DMS153 treated with DMSO at 0.1 percent for 48 hours (cell line): ENCODE data around the gene GOLGA6D.
"Not testable (repeated sequence)": the region's sequence is repeated elsewhere in the genome, so short reads cannot be mapped to it uniquely, and the experiment has no call there.

Experiments
- DNase-seq: peaks from one replicate; lab custom pipeline; 2025; ENCODE audit not compliant: unreplicated experiment; lab: John Stamatoyannopoulos, UW

The GOLGA6D gene

DNA sequence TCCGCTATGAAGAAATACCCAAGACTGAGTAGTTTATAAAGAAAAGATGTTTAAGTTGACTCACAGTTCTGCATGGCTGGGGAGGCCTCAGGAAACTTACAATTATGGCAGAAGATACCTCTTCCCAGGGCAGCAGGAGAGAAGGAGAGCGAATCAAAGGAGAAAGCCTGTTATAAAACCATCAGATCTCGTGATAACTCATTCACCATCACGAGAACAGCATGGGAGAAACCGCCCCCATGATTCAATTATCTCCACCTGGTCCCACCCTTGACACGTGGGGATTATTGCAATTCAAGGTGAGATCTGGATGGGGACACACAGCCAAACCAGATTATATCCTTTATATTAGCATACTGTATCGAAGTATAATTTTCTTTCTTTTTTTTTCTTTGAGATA lies 49.5 kb downstream of the GOLGA6D start:
- DNase-seq = not testable (repeated sequence)

DNA sequence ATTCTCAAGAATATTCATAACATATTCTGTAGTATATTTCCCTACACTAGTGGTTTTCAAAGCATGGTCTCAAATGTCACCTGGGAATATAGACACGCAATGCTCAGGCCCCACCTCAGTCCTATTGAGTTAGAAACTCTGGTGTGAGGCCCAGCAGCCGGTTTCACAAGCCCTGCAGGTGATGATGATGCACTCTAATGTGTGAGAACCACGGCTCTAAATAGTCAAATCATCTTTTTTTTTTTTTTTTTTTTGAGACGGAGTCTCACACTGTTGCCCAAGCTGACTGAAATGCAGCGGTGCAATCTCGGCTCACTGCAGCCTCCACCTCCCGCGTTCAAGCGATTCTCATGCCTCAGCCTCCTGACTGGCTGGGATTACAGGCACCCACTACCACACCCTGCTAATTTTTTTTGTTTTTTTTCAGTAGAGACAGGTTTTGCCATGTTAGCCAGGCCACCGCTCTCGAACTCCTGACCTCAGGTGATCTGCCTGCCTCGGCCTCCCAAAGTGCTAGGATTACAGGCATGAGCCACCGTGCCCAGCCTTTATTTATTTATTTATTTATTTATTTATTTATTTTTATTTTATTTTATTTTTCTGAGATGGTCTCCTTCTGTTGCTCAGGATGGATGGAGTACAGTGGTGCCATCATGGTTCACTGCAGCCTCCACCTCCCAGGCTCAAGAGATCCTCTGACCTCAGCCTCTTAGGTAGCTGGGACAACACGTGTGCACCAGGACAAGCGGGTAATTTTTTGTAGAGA lies 51.2 kb downstream of the GOLGA6D start:
- DNase-seq = not testable (repeated sequence)

DNA sequence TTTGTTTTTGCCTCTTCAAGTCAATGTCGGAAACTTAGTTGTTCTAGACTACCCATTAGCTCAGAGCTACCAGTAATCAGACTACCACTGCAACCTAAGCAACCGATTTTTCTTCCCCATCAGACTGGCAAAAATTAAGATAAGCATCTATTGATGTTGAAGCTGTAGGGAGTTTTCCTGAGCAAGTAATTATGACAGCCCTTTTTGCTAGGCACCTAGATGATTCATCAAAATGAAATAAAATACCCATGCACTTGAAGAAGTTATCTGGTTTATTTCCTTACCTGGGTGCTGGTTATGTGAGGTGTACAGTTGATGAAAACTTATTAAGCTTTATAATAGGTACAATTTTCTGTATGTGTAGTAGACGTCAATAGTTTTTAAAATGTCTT lies 52.7 kb downstream of the GOLGA6D start:
- DNase-seq = no peak

DNA sequence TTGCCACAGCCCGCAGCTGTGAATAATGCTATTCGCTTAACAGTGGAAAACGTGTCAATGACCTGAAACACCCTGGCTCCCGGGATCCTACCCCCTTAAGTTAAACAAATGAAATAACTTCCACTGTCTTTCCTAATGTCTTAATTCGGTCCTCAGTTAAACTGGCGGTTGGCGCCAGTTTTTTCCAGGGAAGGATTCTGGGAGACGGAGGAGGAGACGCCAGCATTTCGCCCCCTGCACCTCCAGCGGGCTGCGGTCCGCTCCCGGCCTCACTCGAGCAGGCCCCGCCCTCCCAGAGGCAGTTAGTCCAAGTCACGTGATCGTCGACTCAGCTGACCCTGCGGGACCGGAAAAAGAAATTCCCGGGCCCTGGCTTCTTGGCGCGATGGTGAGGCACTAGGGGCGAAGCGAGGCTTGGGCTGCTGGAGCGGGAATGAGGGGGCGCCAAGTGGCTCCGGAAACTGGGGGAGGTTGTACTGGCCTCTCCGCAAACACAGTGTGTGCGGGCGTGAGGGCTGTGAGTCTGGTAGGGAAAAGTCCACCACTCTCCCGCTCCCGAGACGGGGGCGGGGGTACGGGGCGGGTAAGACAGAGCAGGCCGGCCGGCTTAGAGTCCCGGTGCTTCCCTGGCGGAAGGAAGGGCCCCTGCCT lies 53.2 kb downstream of the GOLGA6D start, which contains the start of gene COMMD4:
Gene COMMD4, plus strand, starts transcription at position 359 of the 651 bp plus-strand sequence. Its CDS starts 27 bp downstream, at position 386.
- DNase-seq = peak; percentile 38

DNA sequence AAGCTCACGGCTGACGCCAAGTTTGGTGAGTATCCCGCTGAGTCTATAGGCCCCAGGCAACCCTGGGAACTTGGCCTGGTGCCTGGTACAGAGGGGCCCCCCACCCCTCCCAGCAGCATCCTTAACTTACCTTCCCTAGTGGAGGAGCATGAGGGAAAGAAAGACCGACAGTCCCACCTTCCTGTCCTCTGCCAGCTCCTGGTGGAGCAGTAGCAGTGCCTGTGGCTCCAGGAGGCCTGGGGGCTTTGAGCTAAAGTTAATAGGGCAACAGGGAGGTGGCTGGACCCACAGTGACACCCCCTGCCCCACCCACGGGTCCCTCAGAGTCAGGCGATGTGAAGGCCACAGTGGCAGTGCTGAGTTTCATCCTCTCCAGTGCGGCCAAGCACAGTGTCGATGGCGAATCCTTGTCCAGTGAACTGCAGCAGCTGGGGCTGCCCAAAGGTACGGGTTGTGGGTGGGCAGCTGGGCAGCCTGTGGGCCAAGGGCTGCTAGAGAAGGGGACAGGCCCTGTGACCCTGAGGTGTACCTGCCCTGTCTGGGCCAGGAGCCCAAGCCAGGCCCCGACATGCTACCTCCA lies 56.1 kb downstream of the GOLGA6D start:
- no peak for DNase-seq

DNA sequence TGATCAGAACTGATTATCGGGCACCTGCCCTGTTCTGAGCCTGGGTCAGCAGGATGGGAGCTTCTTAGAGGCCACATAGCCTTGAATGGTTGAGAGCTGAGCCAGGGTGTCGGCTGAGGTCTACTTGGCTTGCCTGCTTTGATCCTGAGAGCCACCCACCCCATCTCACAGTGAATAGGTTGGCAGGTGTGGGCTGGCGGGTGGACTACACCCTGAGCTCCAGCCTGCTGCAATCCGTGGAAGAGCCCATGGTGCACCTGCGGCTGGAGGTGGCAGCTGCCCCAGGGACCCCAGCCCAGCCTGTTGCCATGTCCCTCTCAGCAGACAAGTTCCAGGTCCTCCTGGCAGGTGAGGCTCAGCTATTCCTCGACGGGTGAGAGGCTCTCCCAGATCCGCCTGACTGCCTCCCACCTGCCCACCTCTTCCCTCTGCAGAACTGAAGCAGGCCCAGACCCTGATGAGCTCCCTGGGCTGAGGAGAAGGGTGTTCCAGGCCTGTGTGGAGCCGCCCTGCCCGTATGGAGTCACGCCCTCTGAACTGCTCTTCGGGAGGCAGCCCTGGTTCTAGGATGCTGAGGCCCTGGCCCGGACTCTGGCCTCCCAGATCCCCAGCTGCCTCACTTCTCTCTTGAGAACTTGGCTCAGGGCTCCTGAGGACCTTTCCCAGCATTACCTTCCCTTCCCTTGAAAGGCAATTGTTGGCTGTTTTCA lies 57.1 kb downstream of the GOLGA6D start:
- DNase-seq = no peak

DNA sequence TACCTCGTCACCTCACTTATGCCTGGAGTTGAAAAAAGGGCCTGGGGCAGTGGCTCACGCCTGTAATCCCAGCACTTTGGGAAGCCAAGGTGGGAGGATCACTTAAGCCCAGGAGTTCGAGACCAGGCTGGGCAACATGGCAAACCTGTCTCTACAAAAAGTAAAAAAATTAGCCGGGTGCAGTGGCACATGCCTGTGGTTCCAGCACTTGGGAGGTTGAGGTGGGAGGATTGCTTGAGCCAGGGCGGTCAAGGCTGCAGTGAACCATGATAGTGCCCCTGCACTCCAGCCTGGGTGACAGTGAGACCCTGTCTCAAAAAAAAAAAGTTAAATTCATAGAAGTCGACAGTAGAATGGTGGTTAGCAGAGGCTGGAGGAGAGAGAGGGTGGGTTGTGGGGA lies 59.6 kb downstream of the GOLGA6D start:
- DNase-seq = no peak

DNA sequence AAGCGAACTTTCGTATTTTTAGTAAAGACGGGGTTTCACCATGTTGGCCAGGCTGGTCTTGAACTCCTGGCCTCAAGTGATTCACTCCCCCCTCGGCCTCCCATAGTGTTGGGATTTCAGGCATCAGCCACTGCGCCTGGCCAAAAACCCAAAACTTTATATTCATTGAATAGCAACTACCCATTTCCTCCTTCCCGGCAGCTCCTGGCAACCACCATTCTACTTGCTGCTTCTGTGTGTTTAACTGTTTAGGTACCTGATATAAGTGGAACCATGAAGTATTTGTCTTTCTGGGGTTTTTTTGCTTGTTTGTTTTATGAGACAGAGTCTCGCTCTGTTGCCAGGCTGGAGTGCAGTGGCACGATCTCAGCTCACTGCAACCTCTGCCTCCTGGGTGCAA lies 61.3 kb downstream of the GOLGA6D start:
- DNase-seq = not testable (repeated sequence)
